Muscle of back (tissue), 11 donors: Measurements from ENCODE around the gene PRR4. TPM values are rescaled to one million over a fixed set of nuclear protein-coding genes. Genes with fewer than 3 reads are reported as not detected.

Source experiments
- DNase-seq, 3 donors: peaks; one replicate each; pipeline versions ENCODE4 v3.0.0 to v3.0.0-alpha.2; 2013
- polyA plus RNA-seq, 10 donors: library from polyadenylated mRNA; unstranded; fragments of 120-200 nt; gene quantifications; one replicate each; pipeline ENCODE4 v1.2.1, GENCODE V29; 2013; ENCODE audit not compliant: insufficient read length in 10 of 10

The PRR4 gene
- polyA plus RNA-seq, 10 donors, result 1.1 to 9.2 (median 2.6) TPM

- no peak for DNase-seq
Observed at GRCh38 chr12:10802587-10802986, 46.7 kb downstream of the PRR4 start, which contains the start of gene TAS2R7. Gene TAS2R7, minus strand, starts transcription at chr12:10802627. Its CDS starts 57 bp downstream, at chr12:10802570.

GRCh38 chr12:10801741-10802140 is 47.5 kb downstream of the PRR4 start:
- no peak for DNase-seq

Other genes with a start within 250 kb of the PRR4 start
- 10 to 100 TPM; 26.9 to 37.5 (median 29.4) TPM for gene MAGOHB, start 235.9 kb downstream of the PRR4 start, polyA plus RNA-seq
- under 1 TPM in 3 of 10 donors, not detected in 7; 0.07 to 0.19 (median 0.14) TPM for gene STYK1, start 175.4 kb downstream of the PRR4 start, polyA plus RNA-seq
- gene YBX3, start 126.2 kb downstream of the PRR4 start, polyA plus RNA-seq, result 1,000 to 10,000 TPM in 2 of 10 donors, 100 to 1,000 TPM in 8; 583 to 1,085 (median 921) TPM
- gene TAS2R7, start 46.8 kb downstream of the PRR4 start, polyA plus RNA-seq, result not detected
- gene TAS2R8, start 42.2 kb downstream of the PRR4 start, polyA plus RNA-seq, result not detected
- not detected for gene TAS2R9, start 39.3 kb downstream of the PRR4 start, polyA plus RNA-seq
- 1 to 10 TPM in 5 of 10 donors, under 1 TPM in 5; 0.30 to 1.5 (median 0.99) TPM for gene TAS2R10, start 23.1 kb downstream of the PRR4 start, polyA plus RNA-seq
- gene PRH1, start 34.8 kb upstream of the PRR4 start, polyA plus RNA-seq, result 10 to 100 TPM in 3 of 10 donors, 1 to 10 TPM in 7; 5.1 to 12.9 (median 7.5) TPM
- under 1 TPM in 3 of 10 donors, not detected in 7; 0.11 to 0.18 (median 0.15) TPM for gene TAS2R13, start 60.1 kb upstream of the PRR4 start, polyA plus RNA-seq
- gene PRH2, start 79.8 kb upstream of the PRR4 start, polyA plus RNA-seq, result under 1 TPM in 3 of 10 donors, not detected in 7; 0.35 to 0.85 (median 0.38) TPM
- gene TAS2R14, start 89.8 kb upstream of the PRR4 start, polyA plus RNA-seq, result 1 to 10 TPM; 1.6 to 5.7 (median 2.8) TPM
- under 1 TPM in 2 of 10 donors, not detected in 8; 0.28 to 0.29 TPM for gene TAS2R50, start 137.4 kb upstream of the PRR4 start, polyA plus RNA-seq
- gene TAS2R20, start 148.8 kb upstream of the PRR4 start, polyA plus RNA-seq, result 1 to 10 TPM in 4 of 10 donors, under 1 TPM in 6; 0.49 to 3.7 (median 0.96) TPM
- 1 to 10 TPM in 5 of 10 donors, under 1 TPM in 5; 0.65 to 2.4 (median 1.0) TPM for gene TAS2R19, start 173.1 kb upstream of the PRR4 start, polyA plus RNA-seq
- 1 to 10 TPM in 5 of 10 donors, under 1 TPM in 5; 0.65 to 2.1 (median 1.0) TPM for gene TAS2R31, start 181.9 kb upstream of the PRR4 start, polyA plus RNA-seq
- under 1 TPM in 2 of 10 donors, not detected in 8; 0.19 to 0.26 TPM for gene TAS2R46, start 212.8 kb upstream of the PRR4 start, polyA plus RNA-seq
- gene TAS2R43, start 242.8 kb upstream of the PRR4 start, polyA plus RNA-seq, result under 1 TPM in 5 of 10 donors, not detected in 5; 0.22 to 0.44 (median 0.30) TPM